Measurements from ENCODE around the gene SEMG1. TPM values are rescaled to one million over a fixed set of nuclear protein-coding genes. Genes with fewer than 3 reads are reported as not detected.

The SEMG1 gene
- total RNA-seq, 1 experiment from 2014 or later: 2.1 TPM

- no peak for TF ChIP-seq ZNF317 (CRISPR knock-in tag; IDR thresholded peaks at IDR 0.05; ENCODE audit: borderline replicate concordance, low read depth)
- no peak for TF ChIP-seq ZNF263 (CRISPR knock-in tag; IDR thresholded peaks at IDR 0.05; ENCODE audit: low read depth)
- no peak for TF ChIP-seq ATF1 (CRISPR knock-in tag; IDR thresholded peaks at IDR 0.05)
- no peak for TF ChIP-seq AR (CRISPR knock-in tag; IDR thresholded peaks at IDR 0.05)
- TF ChIP-seq RELA (CRISPR knock-in tag; IDR thresholded peaks at IDR 0.05; ENCODE audit: borderline replicate concordance): no peak
- no peak for TF ChIP-seq ARID4B (CRISPR knock-in tag; IDR thresholded peaks at IDR 0.05; ENCODE audit: borderline replicate concordance)
- TF ChIP-seq AFF4 (CRISPR knock-in tag; IDR thresholded peaks at IDR 0.05; ENCODE audit: borderline replicate concordance): no peak
- TF ChIP-seq CREM (CRISPR knock-in tag; IDR thresholded peaks at IDR 0.05): no peak
Measured at GRCh38 chr20:45221076-45221475, 14.2 kb downstream of the SEMG1 start, which contains the start of gene SEMG2 (continued).

GRCh38 chr20:45223136-45223535, 16.3 kb downstream of the SEMG1 start:
- ATAC-seq: no peak
- DNase-seq (ENCODE audit: low spot score): no peak
- no peaks in the 10 kb centered on the region for H3K4me1 Mint-ChIP-seq
- H3K4me3 Mint-ChIP-seq: no peak overlapping the region
- no peaks in the 10 kb centered on the region for H3K36me3 Mint-ChIP-seq
- TF ChIP-seq KAT7 (CRISPR knock-in tag; IDR thresholded peaks at IDR 0.05; ENCODE audit: borderline replicate concordance): no peak
- TF ChIP-seq CREM (CRISPR knock-in tag; IDR thresholded peaks at IDR 0.05): no peak
- no peak for TF ChIP-seq ZNF416 (CRISPR knock-in tag; IDR thresholded peaks at IDR 0.05)
- no peak for TF ChIP-seq PREB (CRISPR knock-in tag; IDR thresholded peaks at IDR 0.05; ENCODE audit: borderline replicate concordance)
- no peak for TF ChIP-seq ZNF138 (CRISPR knock-in tag; conservative IDR thresholded peaks at IDR 0.05)
- TF ChIP-seq, protein P1, sequence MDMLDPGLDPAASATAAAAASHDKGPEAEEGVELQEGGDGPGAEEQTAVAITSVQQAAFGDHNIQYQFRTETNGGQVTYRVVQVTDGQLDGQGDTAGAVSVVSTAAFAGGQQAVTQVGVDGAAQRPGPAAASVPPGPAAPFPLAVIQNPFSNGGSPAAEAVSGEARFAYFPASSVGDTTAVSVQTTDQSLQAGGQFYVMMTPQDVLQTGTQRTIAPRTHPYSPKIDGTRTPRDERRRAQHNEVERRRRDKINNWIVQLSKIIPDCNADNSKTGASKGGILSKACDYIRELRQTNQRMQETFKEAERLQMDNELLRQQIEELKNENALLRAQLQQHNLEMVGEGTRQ (CRISPR knock-in tag; IDR thresholded peaks at IDR 0.05): no peak
- no peak for TF ChIP-seq E2F5 (CRISPR knock-in tag; IDR thresholded peaks at IDR 0.05)
- no peak for TF ChIP-seq MYBL2 (CRISPR knock-in tag; IDR thresholded peaks at IDR 0.05)
- H3K27me3 Mint-ChIP-seq (ENCODE audit: low read depth): peaks cover 66% of the 10 kb centered on the region
- H3K27ac Mint-ChIP-seq: no peak overlapping the region
- POLR2A ChIA-PET: no interaction called here
- H3K9me3 Mint-ChIP-seq: no peaks in the 10 kb centered on the region
- CTCF ChIA-PET: no interaction called here
